CD14-positive monocyte (primary cell): ENCODE results near the gene MAP3K3. TPM values are rescaled to one million over a fixed set of nuclear protein-coding genes. Genes with fewer than 3 reads are reported as not detected.

ENCODE experiments used
- DNase-seq, 3 donors: peaks; one replicate each; pipeline ENCODE4 v3.0.0-alpha.2; 2011 to 2022
- H2AFZ ChIP-seq: 2 replicates; pipeline ENCODE4 v1.6.0; 2012; ENCODE audit warnings: mild to moderate bottlenecking, low read depth, low read length, inconsistent platforms; ENCODE audit not compliant: insufficient read depth, poor library complexity, severe bottlenecking
- H3K27ac ChIP-seq, 2 donors: 1 replicate in 1 of 2; 2 replicates in 1 of 2; pipeline ENCODE4 v1.5.1; 2012 to 2013; ENCODE audit warnings: low read length in 2 of 2, control low read depth in 1 of 2, inconsistent platforms in 1 of 2, low read depth in 1 of 2, mild to moderate bottlenecking in 1 of 2
- H3K27me3 ChIP-seq, 2 donors: one replicate each; pipeline versions ENCODE4 v1.6.0 to v1.6.1; 2011 to 2013; ENCODE audit warnings: low read length in 2 of 2; ENCODE audit not compliant: control insufficient read depth in 2 of 2, insufficient read depth in 2 of 2
- H3K36me3 ChIP-seq, 2 donors: replicated peaks in 1 of 2; 1 replicate in 1 of 2; 2 replicates in 1 of 2; pipeline versions ENCODE4 v1.5.1 to v1.6.1; 2012 to 2013; ENCODE audit warnings: low read length in 2 of 2, control low read depth in 1 of 2, inconsistent platforms in 1 of 2, mild to moderate bottlenecking in 1 of 2; ENCODE audit not compliant: insufficient read depth in 2 of 2, control insufficient read depth in 1 of 2
- H3K4me1 ChIP-seq, 2 donors: 1 replicate in 1 of 2; 2 replicates in 1 of 2; pipeline versions ENCODE4 v1.5.1 to v1.6.1; 2012 to 2013; ENCODE audit warnings: low read length in 2 of 2, control low read depth in 1 of 2, inconsistent platforms in 1 of 2, mild to moderate bottlenecking in 1 of 2, moderate library complexity in 1 of 2; ENCODE audit not compliant: insufficient read depth in 2 of 2, control insufficient read depth in 1 of 2
- H3K4me2 ChIP-seq: replicated peaks from 2 replicates; pipeline ENCODE3; 2012; ENCODE audit warnings: low read length, moderate library complexity, mild to moderate bottlenecking; ENCODE audit not compliant: poor library complexity, severe bottlenecking; ENCODE audit errors: extremely low read depth
- H3K4me3 ChIP-seq, 3 experiments: fragments of 200-600 bp in 1 of 3; sonication (generic) in 1 of 3; replicated peaks in 1 of 3; 1 replicate in 2 of 3; 2 replicates in 1 of 3; pipeline ENCODE4 v1.5.1; 2011 to 2013; ENCODE audit warnings: low read length in 3 of 3, mild to moderate bottlenecking in 3 of 3, control low read depth in 2 of 3, low read depth in 2 of 3, inconsistent platforms in 1 of 3, moderate library complexity in 1 of 3
- H3K79me2 ChIP-seq: 2 replicates; pipeline ENCODE4 v1.6.0; 2012; ENCODE audit warnings: mild to moderate bottlenecking, control low read depth, inconsistent platforms, low read length, moderate library complexity; ENCODE audit not compliant: insufficient read depth
- H3K9ac ChIP-seq: 2 replicates; pipeline ENCODE4 v1.6.0; 2017; ENCODE audit warnings: low read length, mild to moderate bottlenecking; ENCODE audit not compliant: insufficient read depth, poor library complexity, severe bottlenecking
- H3K9me3 ChIP-seq, 2 donors: replicated peaks in 1 of 2; 1 replicate in 1 of 2; 2 replicates in 1 of 2; pipeline versions ENCODE4 v1.5.1 to v1.6.1; 2012 to 2013; ENCODE audit warnings: low read length in 2 of 2, control low read depth in 1 of 2; ENCODE audit not compliant: control insufficient read depth in 1 of 2, insufficient read depth in 1 of 2
- H4K20me1 ChIP-seq: 2 replicates; pipeline ENCODE4 v1.6.0; 2012; ENCODE audit warnings: mild to moderate bottlenecking, low read length, control low read depth, moderate library complexity; ENCODE audit not compliant: insufficient read depth
- H3K27ac Mint-ChIP-seq, 7 donors: one replicate each; pipeline ENCODE4 v1.8.0; 2020; ENCODE audit warnings: mild to moderate bottlenecking in 7 of 7, mixed read lengths in 7 of 7, moderate library complexity in 6 of 7, inconsistent platforms in 2 of 7
- H3K27me3 Mint-ChIP-seq, 3 donors: one replicate each; pipeline ENCODE4 v1.8.0; 2021 to 2022; ENCODE audit warnings: low read depth in 3 of 3, mild to moderate bottlenecking in 3 of 3, mixed read lengths in 3 of 3, moderate library complexity in 3 of 3, inconsistent platforms in 1 of 3
- H3K36me3 Mint-ChIP-seq, 2 donors: one replicate each; pipeline ENCODE4 v1.8.0; 2020; ENCODE audit warnings: mixed read lengths in 2 of 2, inconsistent platforms in 1 of 2, mild to moderate bottlenecking in 1 of 2
- H3K4me1 Mint-ChIP-seq: one replicate; pipeline ENCODE4 v1.8.0; 2020; ENCODE audit warnings: mild to moderate bottlenecking, mixed read lengths
- H3K4me3 Mint-ChIP-seq, 2 donors: one replicate each; pipeline ENCODE4 v1.8.0; 2020; ENCODE audit warnings: mild to moderate bottlenecking in 2 of 2, mixed read lengths in 2 of 2, moderate library complexity in 1 of 2
- H3K9me3 Mint-ChIP-seq, 7 donors: one replicate each; pipeline ENCODE4 v1.8.0; 2020 to 2022; ENCODE audit warnings: mixed read lengths in 7 of 7, mild to moderate bottlenecking in 6 of 7, moderate library complexity in 6 of 7, inconsistent platforms in 2 of 7
- WGBS: methylation state at CpG from one replicate; pipeline ENCODE4 v1.1.5; 2013; ENCODE audit warnings: missing lambda C conversion rate; ENCODE audit not compliant: insufficient coverage; 5-methylcytosine and 5-hydroxymethylcytosine counted together
- intact Hi-C, 2 donors: fragments of 100-400 bp; cut with micrococcal nuclease; formaldehyde crosslinking; loops; one replicate each; pipeline versions ENCODE4 v1.15.0 to v1.15.1; 2023
- polyA plus RNA-seq, 3 donors: library from polyadenylated mRNA; depleted of rRNA in 1 of 3; unstranded in 2 of 3; stranded (reverse) in 1 of 3; fragments of 300-500 nt in 2 of 3; fragments of >200 nt in 1 of 3; fragmentation: Illumina TruSeq in 2 of 3; gene quantifications; 1 replicate in 2 of 3; 2 replicates in 1 of 3; pipeline ENCODE4 v1.2.3, GENCODE V29; 2012 to 2021
- TF ChIP-seq, protein P1 (sequence below): fragments of 200-600 bp; IDR thresholded peaks from one replicate; pipeline ENCODE4 v1.8.0; 2022; ENCODE audit warnings: antibody characterized with exemption, mild to moderate bottlenecking

Gene MAP3K3
- polyA plus RNA-seq, 3 donors, result 52.2 to 219 (median 63.6) TPM

DNA sequence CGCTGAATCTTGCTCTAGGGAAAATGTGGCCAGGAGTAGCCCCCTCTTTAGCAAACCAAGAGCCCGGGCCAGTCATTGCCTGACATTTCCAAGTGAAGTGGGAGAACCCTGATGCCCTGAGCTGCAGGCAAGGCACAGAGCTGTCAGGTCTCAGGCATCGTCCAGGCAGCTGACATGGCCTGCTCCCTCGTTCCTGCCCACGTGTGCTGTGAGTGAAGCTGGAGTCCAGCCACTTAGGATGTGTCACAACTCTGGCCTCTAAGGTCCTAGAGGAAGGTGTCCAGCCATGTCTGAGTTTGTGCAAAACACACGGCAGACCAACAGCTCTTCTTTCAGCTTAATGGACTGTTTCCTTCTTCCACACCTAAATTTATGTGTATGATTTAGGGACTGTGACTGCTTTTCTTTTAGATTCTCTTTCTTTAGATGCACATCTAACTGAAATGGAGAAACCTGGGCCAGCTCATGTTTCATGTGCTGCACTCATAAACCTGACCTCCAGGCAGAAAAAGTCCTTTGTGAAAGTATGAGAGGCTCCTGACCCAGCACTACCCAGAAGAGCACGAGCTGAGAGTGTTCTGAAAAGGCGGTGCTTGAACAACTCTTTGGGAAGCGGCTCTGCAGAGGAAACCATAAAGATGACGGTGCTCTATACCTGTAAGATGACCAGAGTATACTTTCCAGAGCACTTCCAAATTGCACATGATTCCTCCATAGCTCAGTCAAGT, 92.5 kb downstream of the MAP3K3 start:
- Histone ChIP-seq H3K4me1 (no peaks in the 10 kb centered on the region), H3K79me2 (no peaks in the 10 kb centered on the region), H3K27me3 (no peaks in the 10 kb centered on the region), H3K9ac (no peak overlapping the region), H3K27ac (no peak overlapping the region), H3K4me3 (no peak overlapping the region), H3K4me2 (no peak overlapping the region), H2AFZ (no peak overlapping the region), H4K20me1 (no peaks in the 10 kb centered on the region), H3K9me3 (no peaks in the 10 kb centered on the region), H3K36me3 (peaks cover 36 to 86% of the 10 kb centered on the region in 2 donors)
- H3K4me3 Mint-ChIP-seq, result no peak overlapping the region
- H3K36me3 Mint-ChIP-seq, result peaks cover 60 to 79% of the 10 kb centered on the region in 2 donors
- 96% methylated on average over 7 of the region's 10 CpGs for WGBS
- H3K27ac Mint-ChIP-seq, result peak overlapping the region in 2 of 7 donors; percentile 26 to 28
- no peak for DNase-seq
- H3K4me1 Mint-ChIP-seq, result no peaks in the 10 kb centered on the region
- intact Hi-C loops, result no loop called here
- no peaks in the 10 kb centered on the region for H3K27me3 Mint-ChIP-seq
- H3K9me3 Mint-ChIP-seq, result no peaks in the 10 kb centered on the region
- TF ChIP-seq, protein P1, sequence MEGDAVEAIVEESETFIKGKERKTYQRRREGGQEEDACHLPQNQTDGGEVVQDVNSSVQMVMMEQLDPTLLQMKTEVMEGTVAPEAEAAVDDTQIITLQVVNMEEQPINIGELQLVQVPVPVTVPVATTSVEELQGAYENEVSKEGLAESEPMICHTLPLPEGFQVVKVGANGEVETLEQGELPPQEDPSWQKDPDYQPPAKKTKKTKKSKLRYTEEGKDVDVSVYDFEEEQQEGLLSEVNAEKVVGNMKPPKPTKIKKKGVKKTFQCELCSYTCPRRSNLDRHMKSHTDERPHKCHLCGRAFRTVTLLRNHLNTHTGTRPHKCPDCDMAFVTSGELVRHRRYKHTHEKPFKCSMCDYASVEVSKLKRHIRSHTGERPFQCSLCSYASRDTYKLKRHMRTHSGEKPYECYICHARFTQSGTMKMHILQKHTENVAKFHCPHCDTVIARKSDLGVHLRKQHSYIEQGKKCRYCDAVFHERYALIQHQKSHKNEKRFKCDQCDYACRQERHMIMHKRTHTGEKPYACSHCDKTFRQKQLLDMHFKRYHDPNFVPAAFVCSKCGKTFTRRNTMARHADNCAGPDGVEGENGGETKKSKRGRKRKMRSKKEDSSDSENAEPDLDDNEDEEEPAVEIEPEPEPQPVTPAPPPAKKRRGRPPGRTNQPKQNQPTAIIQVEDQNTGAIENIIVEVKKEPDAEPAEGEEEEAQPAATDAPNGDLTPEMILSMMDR, result no peak

DNA sequence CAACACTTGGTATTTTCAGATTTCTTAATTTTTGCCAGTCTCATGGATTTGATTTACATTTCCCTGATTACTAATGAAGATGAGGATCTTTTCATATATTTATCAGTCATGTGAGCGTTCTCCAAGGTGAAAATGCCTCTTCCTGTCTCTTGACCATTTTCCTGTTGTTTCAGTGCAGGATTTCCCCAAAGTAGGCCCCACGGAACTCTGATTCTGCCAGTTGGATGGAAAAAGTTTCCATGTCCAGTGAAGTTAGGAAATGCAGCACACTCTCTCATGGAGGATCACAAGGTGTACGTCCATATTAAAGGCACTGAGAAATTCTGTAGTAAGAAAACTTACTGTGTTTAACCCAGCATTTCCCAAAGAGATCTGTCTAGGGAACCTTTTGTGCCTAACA, 94.2 kb downstream of the MAP3K3 start:
- Histone ChIP-seq H3K4me2 (no peak overlapping the region), H3K27ac (no peak overlapping the region), H4K20me1 (no peaks in the 10 kb centered on the region), H3K36me3 (peaks cover 29 to 70% of the 10 kb centered on the region in 2 donors), H3K9me3 (no peaks in the 10 kb centered on the region), H2AFZ (no peak overlapping the region), H3K4me1 (no peaks in the 10 kb centered on the region), H3K4me3 (no peak overlapping the region), H3K9ac (no peak overlapping the region), H3K27me3 (no peaks in the 10 kb centered on the region), H3K79me2 (no peaks in the 10 kb centered on the region)
- no CpG with 5 or more reads among the region's 3 CpGs for WGBS
- Mint-ChIP-seq H3K27me3 (no peaks in the 10 kb centered on the region), H3K4me1 (no peaks in the 10 kb centered on the region), H3K36me3 (peaks cover 51 to 73% of the 10 kb centered on the region in 2 donors), H3K9me3 (no peaks in the 10 kb centered on the region), H3K27ac (peak overlapping the region in 1 of 7 donors; percentile 55), H3K4me3 (no peak overlapping the region)
- TF ChIP-seq, protein P1, result no peak
- intact Hi-C loops, result no loop called here
- no peak for DNase-seq
